OCI-LY1 (cell line): ENCODE data around the gene ASGR2.

Source experiments
- H2AFZ ChIP-seq: fragments of 200-600 bp; sonication (generic), shearing (Covaris generic); 2 replicates; pipeline ENCODE4 v1.6.0; 2014; ENCODE audit warnings: antibody characterized with exemption, mild to moderate bottlenecking, low read length
- H3F3A ChIP-seq: fragments of 200-600 bp; sonication (generic), shearing (Covaris generic); 2 replicates; pipeline ENCODE4 v1.6.0; 2014; ENCODE audit warnings: mild to moderate bottlenecking, antibody characterized with exemption, low read length, moderate library complexity; ENCODE audit not compliant: insufficient read depth
- H3K27ac ChIP-seq: fragments of 200-600 bp; sonication (generic); 2 replicates; pipeline ENCODE4 v1.5.1; 2014; ENCODE audit warnings: low read length, mixed run types, mild to moderate bottlenecking, low read depth; ENCODE audit not compliant: poor library complexity, severe bottlenecking
- H3K27me3 ChIP-seq: fragments of 200-600 bp; sonication (generic); 2 replicates; pipeline ENCODE4 v1.6.0; 2014; ENCODE audit warnings: antibody characterized with exemption, mild to moderate bottlenecking, low read length, moderate library complexity; ENCODE audit not compliant: insufficient read depth
- H3K36me3 ChIP-seq: fragments of 200-600 bp; sonication (generic); 2 replicates; pipeline ENCODE4 v1.6.1; 2014; ENCODE audit warnings: mild to moderate bottlenecking, antibody characterized with exemption, low read length, moderate library complexity, mixed read lengths; ENCODE audit not compliant: insufficient read depth
- H3K4me1 ChIP-seq: fragments of 200-600 bp; sonication (generic); 2 replicates; pipeline ENCODE4 v1.5.1; 2014; ENCODE audit warnings: mild to moderate bottlenecking, low read length, moderate library complexity; ENCODE audit not compliant: insufficient read depth, severe bottlenecking
- H3K4me2 ChIP-seq: fragments of 200-600 bp; sonication (generic), shearing (Covaris generic); 2 replicates; pipeline ENCODE4 v1.6.1; 2014; ENCODE audit warnings: low read length
- H3K4me3 ChIP-seq: fragments of 200-600 bp; sonication (generic); 2 replicates; pipeline ENCODE4 v1.5.1; 2014; ENCODE audit warnings: low read length, low read depth, mild to moderate bottlenecking, mixed read lengths; ENCODE audit not compliant: poor library complexity, severe bottlenecking
- H3K79me2 ChIP-seq: fragments of 200-600 bp; shearing (Covaris generic); 2 replicates; pipeline ENCODE4 v1.6.1; 2016; ENCODE audit warnings: mixed run types, low read length, mixed read lengths; ENCODE audit not compliant: insufficient read depth
- H3K9ac ChIP-seq: fragments of 200-600 bp; sonication (generic), shearing (Covaris generic); 2 replicates; pipeline ENCODE4 v1.6.1; 2014; ENCODE audit warnings: mild to moderate bottlenecking, low read length, mixed read lengths
- H3K9me2 ChIP-seq: fragments of 200-600 bp; sonication (generic), shearing (Covaris generic); 2 replicates; pipeline ENCODE4 v1.6.1; 2014; ENCODE audit warnings: low read depth, mild to moderate bottlenecking, low read length, mixed read lengths
- H3K9me3 ChIP-seq: fragments of 200-600 bp; shearing (Covaris generic); 2 replicates; pipeline ENCODE4 v1.6.1; 2014; ENCODE audit warnings: low read length, mixed read lengths
- H4K20me1 ChIP-seq: fragments of 200-600 bp; sonication (generic), shearing (Covaris generic); 2 replicates; pipeline ENCODE4 v1.6.0; 2016; ENCODE audit warnings: mild to moderate bottlenecking, low read length; ENCODE audit not compliant: insufficient read depth
- CTCF ChIP-seq: fragments of 200-600 bp; sonication (generic), shearing (Covaris generic); IDR thresholded peaks from 2 replicates; pipeline ENCODE4 v1.5.1; 2017; ENCODE audit warnings: mild to moderate bottlenecking, antibody characterized with exemption, low read length, moderate library complexity, mixed read lengths
- EZH2 ChIP-seq: fragments of 200-600 bp; sonication (generic), shearing (Covaris generic); IDR thresholded peaks from 2 replicates; pipeline ENCODE4 v1.8.0; 2017; ENCODE audit warnings: borderline replicate concordance, mixed run types, mild to moderate bottlenecking, antibody characterized with exemption, low read length, moderate library complexity, mixed read lengths

Gene ASGR2

GRCh38 chr17:7137171-7137943 lies 22.7 kb upstream of the ASGR2 start:
- Histone ChIP-seq H3K4me3 (no peak overlapping the region), H3K4me1 (peaks cover 5% of the 10 kb centered on the region), H3K27me3 (peaks cover 15% of the 10 kb centered on the region), H3K4me2 (no peak overlapping the region), H3K9me2 (no peaks in the 10 kb centered on the region), H3F3A (no peaks in the 10 kb centered on the region), H2AFZ (no peak overlapping the region), H3K79me2 (no peaks in the 10 kb centered on the region), H3K9ac (no peak overlapping the region), H4K20me1 (no peaks in the 10 kb centered on the region), H3K27ac (no peak overlapping the region), H3K36me3 (no peaks in the 10 kb centered on the region), H3K9me3 (no peaks in the 10 kb centered on the region)
- TF ChIP-seq EZH2, result no peak

- H3K4me2 ChIP-seq, result no peak overlapping the region
- H4K20me1 ChIP-seq, result no peaks in the 10 kb centered on the region
- no peak overlapping the region for H2AFZ ChIP-seq
- no peaks in the 10 kb centered on the region for H3K9me2 ChIP-seq
- peaks cover 5% of the 10 kb centered on the region for H3K4me1 ChIP-seq
- peaks cover 10% of the 10 kb centered on the region for H3K27me3 ChIP-seq
- no peaks in the 10 kb centered on the region for H3F3A ChIP-seq
- TF ChIP-seq EZH2, result no peak
- TF ChIP-seq CTCF, result peak; percentile 98
- no peaks in the 10 kb centered on the region for H3K79me2 ChIP-seq
- H3K9ac ChIP-seq, result no peak overlapping the region
- H3K4me3 ChIP-seq, result no peak overlapping the region
- no peaks in the 10 kb centered on the region for H3K9me3 ChIP-seq
- no peak overlapping the region for H3K27ac ChIP-seq
- H3K36me3 ChIP-seq, result no peaks in the 10 kb centered on the region
These were observed 21.8 kb upstream of the ASGR2 start for GRCh38 chr17:7136266-7136877.

DNA sequence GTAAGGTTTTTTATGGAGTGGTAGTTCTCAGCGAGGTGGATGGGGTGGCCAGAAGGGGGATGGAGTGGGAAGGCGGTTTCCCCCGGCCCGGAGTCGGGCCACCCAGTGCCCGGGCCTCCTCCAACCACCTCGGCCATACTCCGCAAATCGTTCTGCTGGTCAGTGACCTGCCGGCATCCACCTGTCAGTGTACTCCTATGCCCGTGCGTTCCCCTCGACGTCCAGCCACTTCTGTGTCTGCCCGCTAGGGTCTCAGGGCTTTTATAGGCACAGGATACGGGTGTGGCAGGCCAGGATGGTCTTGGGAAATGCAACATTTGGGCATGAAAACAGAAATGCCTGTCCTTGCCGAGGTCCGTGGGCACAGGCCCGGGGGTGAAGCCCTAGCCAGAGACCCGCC lies 19.3 kb upstream of the ASGR2 start:
- Histone ChIP-seq H3K9ac (no peak overlapping the region), H4K20me1 (no peaks in the 10 kb centered on the region), H3K27me3 (peaks cover 8% of the 10 kb centered on the region), H3K79me2 (no peaks in the 10 kb centered on the region), H3K4me2 (no peak overlapping the region), H3K9me3 (no peaks in the 10 kb centered on the region), H3K27ac (no peak overlapping the region), H3K36me3 (no peaks in the 10 kb centered on the region), H3F3A (no peaks in the 10 kb centered on the region), H3K4me1 (peaks cover 5% of the 10 kb centered on the region), H3K4me3 (no peak overlapping the region), H2AFZ (no peak overlapping the region), H3K9me2 (no peaks in the 10 kb centered on the region)
- TF ChIP-seq CTCF, result no peak
- TF ChIP-seq EZH2, result no peak

- Histone ChIP-seq H3F3A (no peaks in the 10 kb centered on the region), H3K9me2 (no peaks in the 10 kb centered on the region), H3K4me3 (no peak overlapping the region), H2AFZ (no peak overlapping the region), H3K36me3 (no peaks in the 10 kb centered on the region), H3K79me2 (no peaks in the 10 kb centered on the region), H3K27ac (no peak overlapping the region), H3K9ac (no peak overlapping the region), H3K9me3 (no peaks in the 10 kb centered on the region), H3K4me1 (peaks cover 5% of the 10 kb centered on the region), H3K4me2 (no peak overlapping the region), H4K20me1 (no peaks in the 10 kb centered on the region), H3K27me3 (peaks cover 5% of the 10 kb centered on the region)
- TF ChIP-seq CTCF, result peak; percentile 34
- no peak for TF ChIP-seq EZH2
These were observed 18.8 kb upstream of the ASGR2 start for GRCh38 chr17:7133424-7133823.
